AG09309 (cell line): ENCODE data around the gene NFATC1.

Experiments
- DNase-seq: peaks from one replicate; pipeline ENCODE4 v3.0.0-alpha.2; 2010; ENCODE audit warnings: low read depth
- H3K4me3 ChIP-seq: 2 replicates; pipeline ENCODE4 v1.5.1; 2011; ENCODE audit warnings: mild to moderate bottlenecking, low read depth, low read length, moderate library complexity; ENCODE audit not compliant: control insufficient read depth
- CTCF ChIP-seq: IDR thresholded peaks from 2 replicates; pipeline ENCODE4 v1.5.1; 2011; ENCODE audit warnings: mild to moderate bottlenecking, low read depth, low read length, inconsistent platforms; ENCODE audit not compliant: insufficient read depth, control insufficient read depth; ENCODE audit errors: missing control alignments

Gene NFATC1

GRCh38 chr18:79534356-79534755, 138.6 kb downstream of the NFATC1 start:
- no peak for DNase-seq

GRCh38 chr18:79537758-79538157, 142.0 kb downstream of the NFATC1 start:
- H3K4me3 ChIP-seq, result no peak overlapping the region
- DNase-seq, result no peak
- TF ChIP-seq CTCF, result no peak

More at GRCh38 chr18:79534356-79534755, 138.6 kb downstream of the NFATC1 start:
- no peak overlapping the region for H3K4me3 ChIP-seq
- no peak for TF ChIP-seq CTCF

GRCh38 chr18:79538635-79539034, 142.9 kb downstream of the NFATC1 start:
- no peak overlapping the region for H3K4me3 ChIP-seq
- no peak for DNase-seq
- TF ChIP-seq CTCF, result no peak

- no peak for TF ChIP-seq CTCF
- DNase-seq, result no peak
- H3K4me3 ChIP-seq, result no peak overlapping the region
Observed at GRCh38 chr18:79540161-79540903, 144.6 kb downstream of the NFATC1 start.

- no peak for TF ChIP-seq CTCF
- DNase-seq, result no peak
- H3K4me3 ChIP-seq, result no peak overlapping the region
Observed at GRCh38 chr18:79540904-79541282, 145.2 kb downstream of the NFATC1 start.

- no peak for DNase-seq
- no peak for TF ChIP-seq CTCF
- no peak overlapping the region for H3K4me3 ChIP-seq
Observed at GRCh38 chr18:79542213-79542612, 146.5 kb downstream of the NFATC1 start.
